Stomach smooth muscle (tissue), 2 donors: ENCODE results near the gene SNX5.

ENCODE experiments used
- H3K27ac ChIP-seq: one replicate; pipeline ENCODE4 v1.7.0; 2013; ENCODE audit warnings: mild to moderate bottlenecking, low read length, inconsistent platforms
- H3K27me3 ChIP-seq, 2 donors: one replicate each; pipeline ENCODE4 v1.7.0; 2013; ENCODE audit warnings: low read length in 2 of 2; ENCODE audit not compliant: insufficient read depth in 2 of 2, control insufficient read depth in 1 of 2
- H3K36me3 ChIP-seq, 2 donors: one replicate each; pipeline ENCODE4 v1.7.0; 2013; ENCODE audit warnings: low read length in 2 of 2; ENCODE audit not compliant: control insufficient read depth in 2 of 2, insufficient read depth in 2 of 2
- H3K4me1 ChIP-seq: one replicate; pipeline ENCODE4 v1.7.0; 2013; ENCODE audit warnings: low read length; ENCODE audit not compliant: control insufficient read depth, insufficient read depth
- H3K4me3 ChIP-seq, 2 donors: one replicate each; pipeline ENCODE4 v1.7.0; 2013; ENCODE audit warnings: low read length in 2 of 2
- H3K9ac ChIP-seq, 2 donors: one replicate each; pipeline ENCODE4 v1.7.0; 2013; ENCODE audit warnings: low read length in 2 of 2, mild to moderate bottlenecking in 1 of 2
- H3K9me3 ChIP-seq, 2 donors: one replicate each; pipeline ENCODE4 v1.7.0; 2013; ENCODE audit warnings: low read length in 2 of 2; ENCODE audit not compliant: control insufficient read depth in 2 of 2
- donor health status: healthy.
- donor health status: Pancreatic carcinoma.

SNX5 gene

DNA sequence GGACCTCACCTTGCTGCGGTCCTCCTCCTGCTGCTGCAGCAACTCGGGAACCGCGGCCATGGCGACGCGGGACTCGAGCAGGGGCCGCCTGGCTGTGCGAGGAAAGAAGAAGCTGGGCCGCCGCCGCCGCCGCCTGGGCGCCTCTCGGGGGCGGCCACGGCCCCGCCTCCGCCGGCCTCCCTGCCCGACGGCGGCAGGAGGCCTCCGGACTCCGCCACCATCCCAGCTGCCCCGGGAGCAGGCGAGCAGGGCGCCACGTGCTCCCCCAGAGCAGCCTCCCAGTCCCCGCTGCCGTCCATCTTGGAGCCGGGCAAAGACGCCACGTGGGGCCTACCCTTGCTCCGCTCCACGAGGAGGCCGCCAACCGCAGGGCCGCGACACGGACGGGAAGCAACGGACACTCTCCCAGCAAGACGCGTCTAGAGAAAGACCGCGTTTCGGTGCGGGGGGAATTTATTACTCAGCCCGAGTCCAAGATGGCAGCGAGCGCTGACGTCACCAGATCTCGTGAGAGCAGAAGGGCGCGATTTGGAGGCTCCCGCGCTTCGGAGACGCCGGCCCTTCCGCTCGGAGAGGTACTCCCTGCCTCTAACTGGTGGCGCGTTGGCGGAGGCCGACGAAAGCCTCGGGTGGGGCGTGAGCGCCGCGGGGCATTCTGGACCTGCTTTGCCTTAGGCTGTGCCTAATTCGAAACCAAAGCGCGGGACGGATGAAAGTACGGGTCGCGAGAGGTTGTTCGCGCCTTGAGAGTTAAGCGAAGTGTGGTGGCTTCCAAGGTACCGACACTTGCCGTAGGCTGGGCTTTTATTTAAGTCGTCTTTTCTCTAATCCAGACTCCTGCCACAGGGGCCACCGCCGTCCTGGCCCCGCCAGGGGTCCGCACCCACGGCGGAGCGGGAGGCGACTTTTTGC, at the start of gene SNX5, which contains the start of gene MGME1:
Gene SNX5, minus strand, starts transcription at position 429 of the 912 bp plus-strand sequence. Its CDS starts 369 bp downstream, at position 60.
Gene MGME1, plus strand, starts transcription at position 653 of the 912 bp plus-strand sequence. CDS start 842 bp downstream, outside the sequence.
- Histone ChIP-seq H3K9ac (peak within 1 kb of the TSS; percentile 91 to 93), H3K9me3 (no peaks in the 10 kb centered on the region), H3K4me1 (peaks cover 17% of the 10 kb centered on the region), H3K27ac (peak within 1 kb of the TSS; percentile 89), H3K4me3 (peak within 1 kb of the TSS; percentile 93 to 95), H3K36me3 (no peaks in the 10 kb centered on the region), H3K27me3 (no peaks in the 10 kb centered on the region)

DNA sequence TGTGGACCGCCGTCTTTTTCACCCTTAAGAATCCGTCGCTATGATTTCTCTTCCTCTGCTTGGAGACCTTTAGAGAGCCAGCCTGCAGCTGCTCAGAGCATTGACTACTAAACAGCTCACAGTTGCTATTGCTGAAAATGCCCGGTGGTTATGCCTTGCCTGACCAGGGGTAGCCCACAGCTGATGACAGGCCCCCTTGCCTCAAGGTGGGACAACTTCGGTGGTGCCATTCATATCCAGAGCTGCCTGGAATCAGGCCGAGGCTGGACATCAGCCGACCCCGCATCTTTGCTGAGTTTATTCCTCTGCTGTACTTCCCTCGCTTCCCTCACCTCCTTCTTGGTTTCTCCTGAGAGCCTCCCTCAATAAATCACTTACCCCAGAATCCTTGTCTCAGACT, 49.5 kb upstream of the SNX5 start:
- H3K27me3 ChIP-seq, result no peaks in the 10 kb centered on the region
- H3K36me3 ChIP-seq, result no peaks in the 10 kb centered on the region
- H3K4me1 ChIP-seq, result no peaks in the 10 kb centered on the region
- H3K4me3 ChIP-seq, result no peak overlapping the region
- no peak overlapping the region for H3K27ac ChIP-seq
- H3K9me3 ChIP-seq, result no peaks in the 10 kb centered on the region
- no peak overlapping the region for H3K9ac ChIP-seq

DNA sequence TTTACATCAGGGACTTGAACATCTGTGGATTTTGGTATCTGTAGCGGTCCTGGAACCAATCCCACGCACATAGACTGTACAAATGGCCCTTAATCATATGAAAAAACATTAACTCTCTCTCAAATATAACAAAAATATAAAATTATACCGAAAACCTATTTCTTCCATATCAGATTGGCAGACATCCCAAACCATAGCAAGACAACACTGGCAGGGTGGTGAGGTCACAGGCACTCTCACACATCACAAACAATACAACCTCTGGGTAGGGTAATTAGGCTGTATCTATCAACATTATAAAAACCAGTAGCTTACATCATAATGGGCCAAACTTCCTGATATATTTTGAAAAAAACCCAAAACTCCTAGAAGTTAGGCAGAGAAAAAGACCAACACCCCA, 48.2 kb upstream of the SNX5 start:
- Histone ChIP-seq H3K36me3 (no peaks in the 10 kb centered on the region), H3K4me3 (no peak overlapping the region), H3K27ac (no peak overlapping the region), H3K4me1 (no peaks in the 10 kb centered on the region), H3K27me3 (no peaks in the 10 kb centered on the region), H3K9ac (no peak overlapping the region), H3K9me3 (no peaks in the 10 kb centered on the region)

DNA sequence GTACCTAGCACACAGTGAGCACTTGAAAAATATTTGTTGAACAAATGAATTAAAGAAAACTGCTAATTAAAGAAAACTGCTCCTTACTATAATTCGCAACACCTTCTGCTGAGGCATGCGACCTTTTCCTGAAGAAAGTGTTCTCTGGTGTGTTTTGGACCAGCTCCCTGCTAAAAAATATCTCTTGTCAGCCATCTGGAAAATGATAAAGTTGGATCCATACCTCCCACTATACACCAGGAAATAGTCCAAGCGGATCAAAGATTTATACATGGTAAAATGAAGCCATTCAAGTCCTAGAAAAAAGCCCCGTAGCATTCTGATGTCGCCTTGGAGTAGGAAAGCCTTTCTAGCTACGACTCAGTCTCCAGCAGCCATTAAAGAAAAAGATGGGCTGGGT, 45.8 kb upstream of the SNX5 start:
- H3K36me3 ChIP-seq, result no peaks in the 10 kb centered on the region
- no peak overlapping the region for H3K27ac ChIP-seq
- no peaks in the 10 kb centered on the region for H3K4me1 ChIP-seq
- no peak overlapping the region for H3K4me3 ChIP-seq
- H3K9me3 ChIP-seq, result no peaks in the 10 kb centered on the region
- no peak overlapping the region for H3K9ac ChIP-seq
- no peaks in the 10 kb centered on the region for H3K27me3 ChIP-seq

DNA sequence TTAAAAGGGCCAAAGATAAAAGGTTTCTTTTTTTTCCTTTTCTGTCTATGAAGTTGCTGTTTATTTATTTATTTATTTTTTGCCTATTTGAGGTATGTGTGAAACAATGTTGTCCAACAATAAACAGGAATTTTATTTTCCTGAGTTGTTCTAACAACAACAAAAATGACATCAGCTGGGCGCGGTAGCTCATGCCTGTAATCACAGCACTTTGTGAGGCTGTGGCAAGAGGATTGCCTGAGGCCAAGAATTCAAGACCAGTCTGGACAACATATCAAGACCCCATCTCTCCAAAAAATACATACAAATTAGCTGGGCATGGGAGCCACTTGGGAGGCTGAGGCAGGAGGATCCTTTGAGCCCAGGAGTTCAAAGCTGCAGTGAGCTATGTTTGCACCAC, 44.3 kb upstream of the SNX5 start:
- no peak overlapping the region for H3K4me3 ChIP-seq
- no peaks in the 10 kb centered on the region for H3K36me3 ChIP-seq
- no peaks in the 10 kb centered on the region for H3K27me3 ChIP-seq
- H3K4me1 ChIP-seq, result peaks cover 4% of the 10 kb centered on the region
- H3K9ac ChIP-seq, result no peak overlapping the region
- H3K9me3 ChIP-seq, result no peaks in the 10 kb centered on the region
- no peak overlapping the region for H3K27ac ChIP-seq

DNA sequence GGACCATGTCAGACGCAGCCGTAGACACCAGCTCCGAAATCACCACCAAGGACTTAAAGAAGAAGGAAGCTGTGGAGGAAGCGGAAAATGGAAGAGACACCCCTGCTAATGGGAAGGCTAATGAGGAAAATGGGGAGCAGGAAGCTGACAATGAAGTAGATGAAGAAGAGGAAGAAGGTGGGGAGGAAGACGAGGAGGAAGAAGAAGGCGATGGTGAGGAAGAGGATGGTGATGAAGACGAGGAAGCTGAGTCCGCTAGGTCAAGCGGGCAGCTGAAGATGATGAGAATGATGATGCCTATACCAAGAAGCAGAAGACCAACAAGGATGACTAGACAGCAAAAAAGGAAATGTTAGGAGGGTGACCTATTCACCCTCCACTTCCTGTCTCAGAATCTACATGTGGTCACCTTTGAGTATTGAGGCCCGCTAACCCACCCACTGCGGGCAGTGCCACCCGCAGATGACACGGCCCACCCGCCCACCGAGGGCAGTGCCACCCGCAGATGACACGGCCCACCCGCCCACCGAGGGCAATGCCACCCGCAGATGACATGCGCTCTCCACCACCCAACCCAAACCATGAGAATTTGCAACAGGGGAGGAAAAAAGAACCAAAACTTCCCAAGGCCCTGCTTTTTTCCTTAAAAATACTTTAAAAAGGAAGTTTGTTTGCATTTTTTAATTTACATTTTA, 43.5 kb upstream of the SNX5 start:
- Histone ChIP-seq H3K36me3 (no peaks in the 10 kb centered on the region), H3K9ac (no peak overlapping the region), H3K9me3 (no peaks in the 10 kb centered on the region), H3K4me3 (no peak overlapping the region), H3K27me3 (no peaks in the 10 kb centered on the region), H3K27ac (no peak overlapping the region), H3K4me1 (peaks cover 12% of the 10 kb centered on the region)

DNA sequence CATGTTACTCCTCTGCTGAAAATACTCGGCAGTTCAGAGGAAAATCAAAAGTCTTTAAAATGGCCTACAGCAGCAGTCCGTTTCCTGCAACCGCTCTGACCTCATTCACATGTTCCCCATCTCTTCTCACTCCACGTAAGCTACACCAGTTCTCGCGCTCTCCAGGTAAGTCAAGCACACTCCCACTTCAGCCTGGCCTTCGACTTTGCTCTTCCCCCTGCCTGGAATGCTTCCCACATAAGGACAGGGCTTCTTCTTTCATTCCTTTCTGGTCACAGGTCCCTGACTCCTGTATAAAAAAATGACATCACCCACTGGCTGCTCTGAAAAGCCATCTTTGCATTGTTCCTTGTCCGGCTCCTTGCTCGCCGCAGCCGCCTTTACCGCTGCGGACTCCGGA, 42.9 kb upstream of the SNX5 start:
- Histone ChIP-seq H3K4me1 (peaks cover 15% of the 10 kb centered on the region), H3K4me3 (no peak overlapping the region), H3K27ac (no peak overlapping the region), H3K36me3 (no peaks in the 10 kb centered on the region), H3K9ac (no peak overlapping the region), H3K27me3 (no peaks in the 10 kb centered on the region), H3K9me3 (no peaks in the 10 kb centered on the region)

DNA sequence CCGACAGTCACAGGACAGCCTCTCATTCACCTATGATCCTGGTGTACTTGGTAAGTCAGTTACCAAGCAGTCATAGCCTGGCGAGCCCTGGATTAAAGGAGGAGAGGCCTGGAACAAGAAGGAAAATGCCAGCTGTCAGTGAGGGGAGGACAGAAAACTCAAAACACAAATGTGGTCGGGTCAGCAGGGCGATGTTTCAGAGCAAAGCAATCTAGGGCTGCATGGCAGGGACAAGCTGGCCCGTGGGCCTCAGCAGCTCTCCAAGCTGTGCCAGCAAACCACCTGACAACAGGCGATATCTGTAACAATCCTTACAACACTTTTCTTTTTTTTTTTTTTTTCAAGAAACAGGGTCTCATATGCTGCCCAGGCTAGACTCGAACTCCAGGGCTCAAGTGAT, 40.5 kb upstream of the SNX5 start:
- Histone ChIP-seq H3K36me3 (no peaks in the 10 kb centered on the region), H3K27me3 (no peaks in the 10 kb centered on the region), H3K4me3 (no peak overlapping the region), H3K9ac (no peak overlapping the region), H3K9me3 (no peaks in the 10 kb centered on the region), H3K27ac (no peak overlapping the region), H3K4me1 (peaks cover 22% of the 10 kb centered on the region)

DNA sequence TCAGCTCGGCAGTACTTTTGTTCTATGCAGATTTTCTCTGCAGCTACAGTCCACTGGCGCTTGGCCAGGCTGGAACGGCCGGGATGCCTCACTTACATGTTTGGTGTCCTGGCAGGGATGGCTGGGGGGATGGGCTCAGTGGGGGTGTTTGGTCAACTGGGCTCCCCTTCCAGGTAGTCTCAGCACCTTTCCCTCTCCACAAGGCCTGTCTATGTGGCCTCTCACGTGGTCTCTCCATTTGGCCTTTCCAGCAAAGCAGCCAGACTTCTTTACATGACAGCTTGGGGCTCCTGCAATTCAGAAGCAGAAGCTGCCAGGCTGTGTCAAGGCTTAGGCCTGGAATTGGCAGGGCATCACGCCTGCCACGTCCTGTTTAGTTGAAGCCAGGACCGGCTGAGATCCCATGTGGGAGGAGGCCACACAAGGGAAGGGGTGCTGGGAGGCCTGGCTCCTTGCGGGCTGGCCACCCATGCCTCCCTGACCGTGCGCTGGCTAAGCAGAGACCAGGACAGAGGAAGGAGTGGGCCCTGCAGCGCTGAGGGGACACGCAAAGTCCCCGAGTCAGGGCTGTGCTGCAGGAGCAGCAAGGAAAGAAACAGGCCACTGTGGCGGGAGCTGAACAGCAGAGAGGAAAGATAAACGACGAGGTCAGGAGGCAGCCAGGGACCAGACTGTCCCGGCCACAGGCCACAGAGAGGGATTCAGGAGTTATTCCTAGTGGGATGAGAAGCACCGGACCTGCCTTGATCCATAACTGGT, 39.1 kb upstream of the SNX5 start:
- peak overlapping the region; percentile 18 for H3K27ac ChIP-seq
- no peaks in the 10 kb centered on the region for H3K36me3 ChIP-seq
- no peaks in the 10 kb centered on the region for H3K9me3 ChIP-seq
- no peaks in the 10 kb centered on the region for H3K27me3 ChIP-seq
- peak overlapping the region in 1 of 2 donors; percentile 55 for H3K9ac ChIP-seq
- H3K4me3 ChIP-seq, result peak overlapping the region in 1 of 2 donors; percentile 8
- H3K4me1 ChIP-seq, result peaks cover 22% of the 10 kb centered on the region

DNA sequence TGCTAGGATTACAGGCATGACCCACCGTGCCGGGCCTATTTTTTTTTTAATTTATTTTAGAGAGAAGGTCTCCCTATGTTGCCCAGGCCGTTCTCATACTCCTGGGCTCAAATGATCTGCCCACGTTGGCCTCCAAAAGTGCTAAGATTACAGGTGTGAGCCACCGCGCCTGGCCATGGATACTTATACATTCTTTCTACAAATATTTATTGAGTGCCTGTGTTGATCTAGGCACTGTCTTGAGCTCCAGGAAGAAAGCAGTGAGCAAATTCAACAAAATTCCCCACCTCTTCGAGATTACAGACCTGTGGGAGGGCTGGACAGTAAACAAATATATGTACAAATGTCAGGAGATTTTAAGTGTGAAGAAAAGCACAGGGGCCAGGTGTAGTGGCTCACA, 38.1 kb upstream of the SNX5 start:
- Histone ChIP-seq H3K9me3 (no peaks in the 10 kb centered on the region), H3K9ac (no peak overlapping the region), H3K4me1 (peaks cover 22% of the 10 kb centered on the region), H3K4me3 (no peak overlapping the region), H3K36me3 (no peaks in the 10 kb centered on the region), H3K27me3 (no peaks in the 10 kb centered on the region), H3K27ac (no peak overlapping the region)
